PFSK-1 (cell line): ENCODE measurements around the gene DHRS12.

Source experiments
- POLR2AphosphoS5 ChIP-seq: IDR thresholded peaks from 2 replicates; pipeline ENCODE4 v1.6.1; 2012; ENCODE audit warnings: low read depth, mild to moderate bottlenecking, control low read depth, low read length, moderate library complexity
- SIN3A ChIP-seq: IDR thresholded peaks from 2 replicates; pipeline ENCODE4 v1.6.1; 2012; ENCODE audit warnings: mild to moderate bottlenecking, low read length, moderate library complexity, borderline replicate concordance; ENCODE audit not compliant: insufficient read depth
- TAF1 ChIP-seq: IDR thresholded peaks from 2 replicates; pipeline ENCODE4 v1.6.1; 2012; ENCODE audit warnings: low read length, control low read depth, borderline replicate concordance; ENCODE audit not compliant: insufficient read depth
- TF ChIP-seq, protein P1 (sequence below), 2 experiments: IDR thresholded peaks; 2 replicates each; pipeline versions ENCODE4 v1.6.1 to v1.8.0; 2011 to 2012; ENCODE audit warnings: low read depth in 2 of 2, low read length in 2 of 2, control low read depth in 1 of 2, inconsistent platforms in 1 of 2, mild to moderate bottlenecking in 1 of 2, moderate library complexity in 1 of 2; ENCODE audit not compliant: insufficient read depth in 1 of 2

GRCh38 chr13:51825165-51825592, 21.2 kb upstream of the DHRS12 start:
- TF ChIP-seq, protein P1, sequence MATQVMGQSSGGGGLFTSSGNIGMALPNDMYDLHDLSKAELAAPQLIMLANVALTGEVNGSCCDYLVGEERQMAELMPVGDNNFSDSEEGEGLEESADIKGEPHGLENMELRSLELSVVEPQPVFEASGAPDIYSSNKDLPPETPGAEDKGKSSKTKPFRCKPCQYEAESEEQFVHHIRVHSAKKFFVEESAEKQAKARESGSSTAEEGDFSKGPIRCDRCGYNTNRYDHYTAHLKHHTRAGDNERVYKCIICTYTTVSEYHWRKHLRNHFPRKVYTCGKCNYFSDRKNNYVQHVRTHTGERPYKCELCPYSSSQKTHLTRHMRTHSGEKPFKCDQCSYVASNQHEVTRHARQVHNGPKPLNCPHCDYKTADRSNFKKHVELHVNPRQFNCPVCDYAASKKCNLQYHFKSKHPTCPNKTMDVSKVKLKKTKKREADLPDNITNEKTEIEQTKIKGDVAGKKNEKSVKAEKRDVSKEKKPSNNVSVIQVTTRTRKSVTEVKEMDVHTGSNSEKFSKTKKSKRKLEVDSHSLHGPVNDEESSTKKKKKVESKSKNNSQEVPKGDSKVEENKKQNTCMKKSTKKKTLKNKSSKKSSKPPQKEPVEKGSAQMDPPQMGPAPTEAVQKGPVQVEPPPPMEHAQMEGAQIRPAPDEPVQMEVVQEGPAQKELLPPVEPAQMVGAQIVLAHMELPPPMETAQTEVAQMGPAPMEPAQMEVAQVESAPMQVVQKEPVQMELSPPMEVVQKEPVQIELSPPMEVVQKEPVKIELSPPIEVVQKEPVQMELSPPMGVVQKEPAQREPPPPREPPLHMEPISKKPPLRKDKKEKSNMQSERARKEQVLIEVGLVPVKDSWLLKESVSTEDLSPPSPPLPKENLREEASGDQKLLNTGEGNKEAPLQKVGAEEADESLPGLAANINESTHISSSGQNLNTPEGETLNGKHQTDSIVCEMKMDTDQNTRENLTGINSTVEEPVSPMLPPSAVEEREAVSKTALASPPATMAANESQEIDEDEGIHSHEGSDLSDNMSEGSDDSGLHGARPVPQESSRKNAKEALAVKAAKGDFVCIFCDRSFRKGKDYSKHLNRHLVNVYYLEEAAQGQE (IDR thresholded peaks at IDR 0.05; ENCODE audit: insufficient read depth in 1 of 2, low read depth in 2 of 2, low read length in 2 of 2): no peak
- TF ChIP-seq POLR2AphosphoS5: no peak
- TF ChIP-seq SIN3A: no peak
- no peak for TF ChIP-seq TAF1
